Type B pancreatic cell (in vitro differentiated cells): ENCODE results near the gene ARF3. TPM values are rescaled to one million over a fixed set of nuclear protein-coding genes. Genes with fewer than 3 reads are reported as not detected.

ENCODE experiments used
- DNase-seq: peaks from one replicate; pipeline ENCODE4 v3.0.0; 2021; ENCODE audit warnings: mixed read lengths; ENCODE audit not compliant: unreplicated experiment; ENCODE audit errors: extremely low spot score
- H3K27ac Mint-ChIP-seq: 2 replicates; pipeline ENCODE4 v1.8.0; 2021; ENCODE audit warnings: mild to moderate bottlenecking, mixed read lengths
- H3K27me3 Mint-ChIP-seq: 2 replicates; pipeline ENCODE4 v1.8.0; 2021; ENCODE audit warnings: mixed read lengths
- H3K36me3 Mint-ChIP-seq: 2 replicates; pipeline ENCODE4 v1.8.0; 2021; ENCODE audit warnings: mixed read lengths
- H3K4me1 Mint-ChIP-seq: one replicate; pipeline ENCODE4 v1.8.0; 2021; ENCODE audit warnings: mixed read lengths; ENCODE audit not compliant: unreplicated experiment
- H3K4me3 Mint-ChIP-seq: 2 replicates; pipeline ENCODE4 v1.8.0; 2021; ENCODE audit warnings: mild to moderate bottlenecking, mixed read lengths
- H3K9me3 Mint-ChIP-seq: 2 replicates; pipeline ENCODE4 v1.8.0; 2021; ENCODE audit warnings: mixed read lengths
- CTCF ChIP-seq: fragments of 200-600 bp; sonication (generic); conservative IDR thresholded peaks from 2 replicates; pipeline ENCODE4 v1.5.0; 2021; ENCODE audit warnings: antibody characterized with exemption, mild to moderate bottlenecking
- total RNA-seq: library from RNA; stranded (reverse); gene quantifications from 2 replicates; pipeline ENCODE4 v1.2.1, GENCODE V29; 2021; ENCODE audit warnings: low replicate concordance

Gene ARF3
- total RNA-seq, 1 donor from 2014 or later, result 161 TPM

DNA sequence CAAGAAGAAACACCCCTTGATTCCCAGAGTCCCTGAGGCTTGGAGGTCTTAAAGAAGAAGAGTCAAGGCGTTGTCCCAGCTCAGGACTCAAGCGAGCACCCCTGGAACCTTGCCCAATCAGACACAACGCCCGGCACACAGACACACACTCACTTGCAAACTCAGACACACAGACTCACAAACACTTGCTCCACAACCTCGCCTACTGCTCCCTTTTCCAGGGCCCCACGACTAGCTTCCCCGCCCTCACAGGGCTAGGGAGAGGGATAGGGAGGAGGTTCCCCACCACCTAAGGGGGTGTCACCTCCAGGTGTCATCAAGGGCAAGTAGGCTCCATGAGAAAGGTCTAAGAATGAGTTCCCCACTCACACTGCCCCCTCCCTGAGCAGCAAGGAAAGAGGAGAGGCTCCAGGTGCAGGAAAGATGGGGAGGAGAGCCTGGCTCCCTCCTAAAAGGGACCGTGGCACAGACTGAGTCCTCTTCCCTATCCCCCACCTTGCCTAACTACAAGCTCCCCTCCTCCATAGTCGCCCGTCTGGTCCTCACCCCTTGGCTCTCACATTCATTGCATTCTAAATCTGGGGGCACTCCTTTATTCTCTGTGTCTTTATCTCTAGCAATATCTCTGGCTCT is 13.5 kb upstream of the ARF3 start:
- no peaks in the 10 kb centered on the region for H3K36me3 Mint-ChIP-seq
- TF ChIP-seq CTCF, result no peak
- H3K27ac Mint-ChIP-seq, result peak overlapping the region; percentile 89
- no peak for DNase-seq
- H3K27me3 Mint-ChIP-seq, result peaks cover 87% of the 10 kb centered on the region
- no peaks in the 10 kb centered on the region for H3K9me3 Mint-ChIP-seq
- peak overlapping the region; percentile 89 for H3K4me3 Mint-ChIP-seq
- H3K4me1 Mint-ChIP-seq, result peaks cover 19% of the 10 kb centered on the region

DNA sequence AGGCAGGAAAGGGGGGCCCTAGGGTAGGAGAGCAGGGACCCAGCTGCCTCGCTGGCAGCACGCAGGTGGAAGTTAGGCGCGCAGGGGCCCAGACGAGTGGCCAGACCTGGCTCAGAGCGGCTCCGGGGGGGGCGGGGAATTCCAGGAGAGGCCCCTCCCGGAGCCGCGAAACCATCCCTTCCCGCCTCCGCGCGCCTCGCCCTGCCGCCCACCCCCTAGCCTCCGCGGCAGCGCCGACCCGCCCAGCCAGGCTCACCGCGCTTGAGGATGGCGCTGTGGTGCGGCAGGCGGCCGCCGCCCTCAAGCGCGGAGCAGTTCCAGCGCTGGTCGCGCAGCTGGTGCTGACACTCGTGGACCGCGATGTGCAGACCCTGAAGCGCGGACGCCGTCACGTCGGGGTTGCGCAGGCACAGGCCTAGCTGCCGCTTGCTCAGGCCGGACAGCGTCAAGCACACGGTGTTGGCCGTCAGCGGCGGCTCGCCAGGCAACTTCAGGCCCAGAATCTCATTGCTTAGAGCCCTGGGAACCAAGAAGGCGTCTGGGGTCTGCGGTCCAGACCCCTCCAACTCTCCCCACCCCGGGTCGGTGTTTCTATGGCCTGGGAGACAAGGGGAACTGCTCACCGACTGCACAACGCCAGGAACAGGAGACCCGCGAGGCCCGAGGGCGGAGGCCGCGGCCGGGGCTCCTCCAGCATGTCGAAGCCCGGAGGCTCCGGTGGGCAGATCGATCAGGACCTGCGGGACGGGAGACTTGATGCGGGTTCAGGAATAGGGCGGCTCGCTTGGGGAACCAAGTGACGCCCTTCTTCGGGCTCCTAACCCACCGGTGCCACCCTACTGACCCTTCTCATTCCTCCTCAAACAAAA is 12.8 kb upstream of the ARF3 start:
- no peak for DNase-seq
- peaks cover 87% of the 10 kb centered on the region for H3K27me3 Mint-ChIP-seq
- H3K9me3 Mint-ChIP-seq, result no peaks in the 10 kb centered on the region
- peaks cover 19% of the 10 kb centered on the region for H3K4me1 Mint-ChIP-seq
- peak; percentile 21 for TF ChIP-seq CTCF
- H3K36me3 Mint-ChIP-seq, result no peaks in the 10 kb centered on the region
- H3K27ac Mint-ChIP-seq, result peak overlapping the region; percentile 89
- H3K4me3 Mint-ChIP-seq, result peak overlapping the region; percentile 89

- H3K4me3 Mint-ChIP-seq, result peak overlapping the region; percentile 59
Observed at GRCh38 chr12:48969160-48969771, 12.0 kb upstream of the ARF3 start.

GRCh38 chr12:48968467-48968866 is 11.2 kb upstream of the ARF3 start:
- peak overlapping the region; percentile 5 for H3K4me3 Mint-ChIP-seq
- H3K27me3 Mint-ChIP-seq, result peaks cover 77% of the 10 kb centered on the region
- TF ChIP-seq CTCF, result no peak
- no peaks in the 10 kb centered on the region for H3K36me3 Mint-ChIP-seq
- DNase-seq, result no peak
- no peak overlapping the region for H3K27ac Mint-ChIP-seq
- peaks cover 19% of the 10 kb centered on the region for H3K4me1 Mint-ChIP-seq
- no peaks in the 10 kb centered on the region for H3K9me3 Mint-ChIP-seq

More at GRCh38 chr12:48969160-48969771, 12.0 kb upstream of the ARF3 start:
- Mint-ChIP-seq H3K27me3 (peaks cover 85% of the 10 kb centered on the region), H3K27ac (no peak overlapping the region), H3K36me3 (no peaks in the 10 kb centered on the region), H3K9me3 (no peaks in the 10 kb centered on the region), H3K4me1 (peaks cover 19% of the 10 kb centered on the region)
- no peak for TF ChIP-seq CTCF
- DNase-seq, result no peak

GRCh38 chr12:48967991-48968390 is 10.7 kb upstream of the ARF3 start:
- Mint-ChIP-seq H3K4me3 (peak overlapping the region; percentile 5), H3K36me3 (no peaks in the 10 kb centered on the region), H3K9me3 (no peaks in the 10 kb centered on the region), H3K27me3 (peaks cover 72% of the 10 kb centered on the region), H3K27ac (no peak overlapping the region), H3K4me1 (peaks cover 19% of the 10 kb centered on the region)
- DNase-seq, result no peak
- no peak for TF ChIP-seq CTCF
